HG02798 (cell line): ENCODE results near the gene EBP.
"Not testable (repeated sequence)": the region's sequence is repeated elsewhere in the genome, so short reads cannot be mapped to it uniquely, and the experiment has no call there.

ENCODE experiments used
- ATAC-seq: cut with Tn5 transposase; IDR thresholded peaks from one replicate; pipeline ENCODE4 v1.9.1; 2021; ENCODE audit warnings: mild to moderate bottlenecking; ENCODE audit not compliant: unreplicated experiment, poor library complexity

EBP gene

GRCh38 chrX:48520976-48521352, 644 bp upstream of the EBP start:
- no peak for ATAC-seq

- ATAC-seq, result no peak
Observed at GRCh38 chrX:48522291-48522690, 683 bp downstream of the EBP start.

GRCh38 chrX:48523682-48524081, 2.1 kb downstream of the EBP start:
- no peak for ATAC-seq

GRCh38 chrX:48525853-48526252, 4.2 kb downstream of the EBP start:
- ATAC-seq, result not testable (repeated sequence)

GRCh38 chrX:48530736-48531135, 9.1 kb downstream of the EBP start:
- ATAC-seq, result no peak

- no peak for ATAC-seq
Observed at GRCh38 chrX:48531358-48531959, 9.9 kb downstream of the EBP start.

GRCh38 chrX:48532161-48532560, 10.6 kb downstream of the EBP start:
- ATAC-seq, result no peak

- ATAC-seq, result no peak
Observed at GRCh38 chrX:48533165-48533564, 11.6 kb downstream of the EBP start.

- ATAC-seq, result no peak
Observed at GRCh38 chrX:48538641-48539344, 17.2 kb downstream of the EBP start.

GRCh38 chrX:48539345-48540027, 17.9 kb downstream of the EBP start, which contains the start of gene TBC1D25:
Gene TBC1D25, plus strand, starts transcription at chrX:48539714. Its CDS starts 84 bp downstream, at chrX:48539798.
- peak; percentile 89 for ATAC-seq

GRCh38 chrX:48540028-48540375, 18.4 kb downstream of the EBP start:
- peak; percentile 29 for ATAC-seq

GRCh38 chrX:48540480-48540879, 18.9 kb downstream of the EBP start:
- no peak for ATAC-seq

GRCh38 chrX:48541140-48541814, 19.7 kb downstream of the EBP start:
- no peak for ATAC-seq

- ATAC-seq, result no peak
Observed at GRCh38 chrX:48548871-48549270, 27.3 kb downstream of the EBP start.

- ATAC-seq, result not testable (repeated sequence)
Observed at GRCh38 chrX:48555731-48556325, 34.2 kb downstream of the EBP start.

GRCh38 chrX:48558271-48558670, 36.7 kb downstream of the EBP start:
- ATAC-seq, result no peak

- no peak for ATAC-seq
Observed at GRCh38 chrX:48559636-48560035, 38.0 kb downstream of the EBP start.

- no peak for ATAC-seq
Observed at GRCh38 chrX:48560056-48560455, 38.4 kb downstream of the EBP start.

GRCh38 chrX:48560681-48561080, 39.1 kb downstream of the EBP start:
- ATAC-seq, result no peak

- ATAC-seq, result peak; percentile 19
Observed at GRCh38 chrX:48569958-48570357, 48.4 kb downstream of the EBP start.
